Naive thymus-derived CD8-positive, alpha-beta T cell (primary cell): ENCODE measurements around the gene POU2AF1. TPM values are rescaled to one million over a fixed set of nuclear protein-coding genes. Genes with fewer than 3 reads are reported as not detected.

Source experiments
- ATAC-seq, 2 donors: fragments of 150-1000 bp; cut with Tn5 transposase in 1 of 2; sonication (Bioruptor Pico), chemical (Tn5 transposase) in 1 of 2; 1 replicate in 1 of 2; 2 replicates in 1 of 2; pipeline ENCODE4 v1.10.0; 2021; ENCODE audit warnings: mild to moderate bottlenecking in 2 of 2, moderate library complexity in 2 of 2
- POLR2A ChIA-PET: fragments of 350-600 bp; sonication (Branson Sonifier 250); formaldehyde crosslinking; loops from one replicate; lab custom pipeline; 2021; ENCODE audit warnings: antibody characterized with exemption; lab: Charles Lee
- DNase-seq, 10 donors: peaks; one replicate each; pipeline versions ENCODE4 v3.0.0 to v3.0.0-alpha.2; 2020 to 2022
- H3K27ac Mint-ChIP-seq, 10 donors: one replicate each; pipeline ENCODE4 v1.8.0; 2020 to 2022; ENCODE audit warnings: mild to moderate bottlenecking in 10 of 10, mixed read lengths in 10 of 10, moderate library complexity in 4 of 10, inconsistent platforms in 1 of 10
- H3K27me3 Mint-ChIP-seq, 5 donors: one replicate each; pipeline ENCODE4 v1.8.0; 2021 to 2022; ENCODE audit warnings: mixed read lengths in 5 of 5
- H3K36me3 Mint-ChIP-seq, 3 donors: one replicate each; pipeline ENCODE4 v1.8.0; 2020 to 2022; ENCODE audit warnings: mixed read lengths in 3 of 3, mild to moderate bottlenecking in 2 of 3, inconsistent platforms in 1 of 3
- H3K4me1 Mint-ChIP-seq, 4 donors: one replicate each; pipeline ENCODE4 v1.8.0; 2021 to 2022; ENCODE audit warnings: mixed read lengths in 4 of 4
- H3K4me3 Mint-ChIP-seq, 10 donors: one replicate each; pipeline ENCODE4 v1.8.0; 2020 to 2022; ENCODE audit warnings: mild to moderate bottlenecking in 10 of 10, mixed read lengths in 10 of 10, moderate library complexity in 6 of 10, inconsistent platforms in 1 of 10
- H3K9me3 Mint-ChIP-seq, 9 donors: one replicate each; pipeline ENCODE4 v1.8.0; 2020 to 2022; ENCODE audit warnings: mixed read lengths in 9 of 9, mild to moderate bottlenecking in 3 of 9, inconsistent platforms in 1 of 9, moderate library complexity in 1 of 9
- polyA plus RNA-seq, 3 donors: library from polyadenylated mRNA; unstranded; fragments of 300-500 nt; fragmentation: Illumina TruSeq; gene quantifications; one replicate each; pipeline ENCODE4 v1.2.3, GENCODE V29; 2021
- total RNA-seq, 8 experiments: library from RNA in 2 of 8; stranded (reverse) in 2 of 8; gene quantifications; one replicate each; pipeline ENCODE4 v1.2.3 and lab custom pipeline; 2021 to 2026

Gene POU2AF1
- total and polyA plus RNA-seq, 5 experiments from 2014 or later, result 0.12 to 7.2 (median 0.41) TPM

- H3K27me3 Mint-ChIP-seq, result no peaks in the 10 kb centered on the region
- POLR2A ChIA-PET, result no interaction called here
- ATAC-seq (no peak), DNase-seq (no peak)
- H3K4me3 Mint-ChIP-seq, result no peak overlapping the region
- H3K9me3 Mint-ChIP-seq, result peaks cover 0 to 3% (median 0%) of the 10 kb centered on the region in 9 donors
- no peaks in the 10 kb centered on the region for H3K36me3 Mint-ChIP-seq
- H3K27ac Mint-ChIP-seq, result no peak overlapping the region
- peaks cover 0 to 35% (median 4%) of the 10 kb centered on the region in 4 donors for H3K4me1 Mint-ChIP-seq
These were observed 16.1 kb downstream of the POU2AF1 start for GRCh38 chr11:111362887-111363411.

GRCh38 chr11:111361874-111362273, 17.2 kb downstream of the POU2AF1 start:
- Mint-ChIP-seq H3K27ac (no peak overlapping the region), H3K36me3 (no peaks in the 10 kb centered on the region), H3K4me1 (peaks cover 0 to 25% (median 4%) of the 10 kb centered on the region in 4 donors), H3K9me3 (no peaks in the 10 kb centered on the region), H3K4me3 (no peak overlapping the region), H3K27me3 (no peaks in the 10 kb centered on the region)
- no peak for DNase-seq
- no peak for ATAC-seq
- POLR2A ChIA-PET, result no interaction called here

- ATAC-seq, result no peak
- H3K9me3 Mint-ChIP-seq, result no peaks in the 10 kb centered on the region
- H3K27me3 Mint-ChIP-seq, result no peaks in the 10 kb centered on the region
- DNase-seq, result no peak
- H3K4me1 Mint-ChIP-seq, result peaks cover 0 to 21% (median 4%) of the 10 kb centered on the region in 4 donors
- peak overlapping the region in 1 of 10 donors; percentile 45 for H3K27ac Mint-ChIP-seq
- H3K36me3 Mint-ChIP-seq, result no peaks in the 10 kb centered on the region
- POLR2A ChIA-PET, result no interaction called here
- H3K4me3 Mint-ChIP-seq, result no peak overlapping the region
These were observed 17.8 kb downstream of the POU2AF1 start for GRCh38 chr11:111361052-111361801.

GRCh38 chr11:111360150-111361043, 18.7 kb downstream of the POU2AF1 start:
- H3K4me3 Mint-ChIP-seq, result no peak overlapping the region
- POLR2A ChIA-PET, result no interaction called here
- ATAC-seq (no peak), DNase-seq (no peak)
- H3K4me1 Mint-ChIP-seq, result peaks cover 0 to 17% (median 4%) of the 10 kb centered on the region in 4 donors
- H3K27me3 Mint-ChIP-seq, result no peaks in the 10 kb centered on the region
- no peaks in the 10 kb centered on the region for H3K36me3 Mint-ChIP-seq
- no peaks in the 10 kb centered on the region for H3K9me3 Mint-ChIP-seq
- peak overlapping the region in 1 of 10 donors; percentile 45 for H3K27ac Mint-ChIP-seq

GRCh38 chr11:111359223-111360149, 19.6 kb downstream of the POU2AF1 start:
- Mint-ChIP-seq H3K27ac (no peak overlapping the region), H3K27me3 (no peaks in the 10 kb centered on the region), H3K4me3 (no peak overlapping the region), H3K4me1 (peaks cover 0 to 14% (median 4%) of the 10 kb centered on the region in 4 donors), H3K36me3 (no peaks in the 10 kb centered on the region), H3K9me3 (no peaks in the 10 kb centered on the region)
- DNase-seq (no peak), ATAC-seq (no peak)
- POLR2A ChIA-PET, result no interaction called here

GRCh38 chr11:111358038-111359001, 20.8 kb downstream of the POU2AF1 start:
- Mint-ChIP-seq H3K4me1 (peaks cover under 1 to 6% (median 4%) of the 10 kb centered on the region in 4 donors), H3K36me3 (no peaks in the 10 kb centered on the region), H3K27ac (no peak overlapping the region), H3K4me3 (no peak overlapping the region), H3K9me3 (no peaks in the 10 kb centered on the region), H3K27me3 (no peaks in the 10 kb centered on the region)
- no peak for DNase-seq
- POLR2A ChIA-PET, result no interaction called here
- ATAC-seq, result no peak

- H3K27ac Mint-ChIP-seq, result no peak overlapping the region
- H3K4me3 Mint-ChIP-seq, result no peak overlapping the region
- DNase-seq (no peak), ATAC-seq (no peak)
- no peaks in the 10 kb centered on the region for H3K36me3 Mint-ChIP-seq
- POLR2A ChIA-PET, result no interaction called here
- no peaks in the 10 kb centered on the region for H3K9me3 Mint-ChIP-seq
- H3K27me3 Mint-ChIP-seq, result no peaks in the 10 kb centered on the region
- peaks cover 2 to 6% (median 5%) of the 10 kb centered on the region in 4 donors for H3K4me1 Mint-ChIP-seq
These were observed 21.7 kb downstream of the POU2AF1 start for GRCh38 chr11:111357150-111358037.

- H3K27ac Mint-ChIP-seq, result no peak overlapping the region
- H3K4me3 Mint-ChIP-seq, result no peak overlapping the region
- POLR2A ChIA-PET, result interaction anchor here (1.2 kb wide), 1 partner anchor 7 kb away, joined by 3 read pairs; no protein-coding TSS in a partner anchor
- H3K4me1 Mint-ChIP-seq, result peaks cover 2 to 5% (median 4%) of the 10 kb centered on the region in 4 donors
- no peaks in the 10 kb centered on the region for H3K27me3 Mint-ChIP-seq
- ATAC-seq (no peak), DNase-seq (no peak)
- no peaks in the 10 kb centered on the region for H3K36me3 Mint-ChIP-seq
- H3K9me3 Mint-ChIP-seq, result no peaks in the 10 kb centered on the region
These were observed 22.4 kb downstream of the POU2AF1 start for GRCh38 chr11:111356660-111357048.

- H3K36me3 Mint-ChIP-seq, result no peaks in the 10 kb centered on the region
- no peaks in the 10 kb centered on the region for H3K27me3 Mint-ChIP-seq
- POLR2A ChIA-PET, result interaction anchor here (1.2 kb wide), 1 partner anchor 8 kb away, joined by 3 read pairs; no protein-coding TSS in a partner anchor
- ATAC-seq (no peak), DNase-seq (no peak)
- H3K27ac Mint-ChIP-seq, result no peak overlapping the region
- H3K4me1 Mint-ChIP-seq, result peaks cover 0 to 4% (median 3%) of the 10 kb centered on the region in 4 donors
- H3K4me3 Mint-ChIP-seq, result no peak overlapping the region
- H3K9me3 Mint-ChIP-seq, result no peaks in the 10 kb centered on the region
These were observed 23.0 kb downstream of the POU2AF1 start for GRCh38 chr11:111355956-111356659.

GRCh38 chr11:111355101-111355500, 24.0 kb downstream of the POU2AF1 start:
- no peak for DNase-seq

More at GRCh38 chr11:111355101-111355500, 24.0 kb downstream of the POU2AF1 start:
- no peak for ATAC-seq
- POLR2A ChIA-PET, result no interaction called here
- no peaks in the 10 kb centered on the region for H3K9me3 Mint-ChIP-seq
- H3K4me1 Mint-ChIP-seq, result peaks cover 0 to 4% (median 2%) of the 10 kb centered on the region in 4 donors
- H3K27me3 Mint-ChIP-seq, result no peaks in the 10 kb centered on the region
- H3K36me3 Mint-ChIP-seq, result no peaks in the 10 kb centered on the region
- no peak overlapping the region for H3K27ac Mint-ChIP-seq
- no peak overlapping the region for H3K4me3 Mint-ChIP-seq
